GM19324 (cell line): ENCODE data around the gene LONRF2.
"Not testable (repeated sequence)": the region's sequence is repeated elsewhere in the genome, so short reads cannot be mapped to it uniquely, and the experiment has no call there.

ENCODE experiments used
- ATAC-seq: cut with Tn5 transposase; IDR thresholded peaks from one replicate; pipeline ENCODE4 v1.9.1; 2021; ENCODE audit warnings: mild to moderate bottlenecking, moderate library complexity; ENCODE audit not compliant: unreplicated experiment, low FRiP score

The LONRF2 gene

GRCh38 chr2:100321866-100322820, at the start of gene LONRF2:
Gene LONRF2, minus strand, starts transcription at chr2:100322501. Its CDS starts 408 bp downstream, at chr2:100322093.
- no peak for ATAC-seq

GRCh38 chr2:100367163-100367562, 44.9 kb upstream of the LONRF2 start:
- ATAC-seq: no peak

GRCh38 chr2:100365434-100365833, 43.1 kb upstream of the LONRF2 start:
- ATAC-seq: no peak

- ATAC-seq: not testable (repeated sequence)
These were observed 40.0 kb upstream of the LONRF2 start for GRCh38 chr2:100362269-100362668.

- no peak for ATAC-seq
These were observed 37.3 kb upstream of the LONRF2 start for GRCh38 chr2:100359576-100359975.

GRCh38 chr2:100358554-100358953, 36.3 kb upstream of the LONRF2 start:
- no peak for ATAC-seq

GRCh38 chr2:100352521-100352920, 30.2 kb upstream of the LONRF2 start:
- ATAC-seq: no peak

- no peak for ATAC-seq
These were observed 28.4 kb upstream of the LONRF2 start for GRCh38 chr2:100350661-100351185.

- not testable (repeated sequence) for ATAC-seq
These were observed 22.8 kb upstream of the LONRF2 start for GRCh38 chr2:100345144-100345543.

- ATAC-seq: no peak
These were observed 22.1 kb upstream of the LONRF2 start for GRCh38 chr2:100344433-100344832.

- ATAC-seq: not testable (repeated sequence)
These were observed 20.2 kb upstream of the LONRF2 start for GRCh38 chr2:100342466-100342865.

GRCh38 chr2:100339823-100340222, 17.5 kb upstream of the LONRF2 start:
- ATAC-seq: no peak

GRCh38 chr2:100334929-100335328, 12.6 kb upstream of the LONRF2 start:
- no peak for ATAC-seq

- no peak for ATAC-seq
These were observed 5.4 kb upstream of the LONRF2 start for GRCh38 chr2:100327742-100328141.

GRCh38 chr2:100321179-100321865, 979 bp downstream of the LONRF2 start:
- no peak for ATAC-seq

GRCh38 chr2:100320547-100321178, 1.6 kb downstream of the LONRF2 start:
- no peak for ATAC-seq

GRCh38 chr2:100317634-100318033, 4.7 kb downstream of the LONRF2 start:
- ATAC-seq: no peak

GRCh38 chr2:100309973-100310719, 12.2 kb downstream of the LONRF2 start:
- no peak for ATAC-seq

GRCh38 chr2:100309311-100309710, 13.0 kb downstream of the LONRF2 start:
- no peak for ATAC-seq

GRCh38 chr2:100303744-100304143, 18.6 kb downstream of the LONRF2 start:
- ATAC-seq: no peak
